HepG2 (cell line): ENCODE data around the gene HTRA3. TPM values are rescaled to one million over a fixed set of nuclear protein-coding genes. Genes with fewer than 3 reads are reported as not detected.

Source experiments
- ATAC-seq: fragments of 200-7000 bp; cut with Tn5 transposase; 3 replicates; pipeline ENCODE4 v1.9.1; 2020; ENCODE audit warnings: mild to moderate bottlenecking, moderate library complexity
- BruUV-seq: library from RNA; stranded (reverse); fragments of 400-500 nt; replicated peaks from 2 replicates; lab custom pipeline; 2021; lab: Mats Ljungman, UMichigan
- CTCF ChIA-PET: fragments of 300-600 bp; formaldehyde crosslinking; extraction: SDS; loops from one replicate; lab custom pipeline; 2021; ENCODE audit warnings: low total read pairs, inconsistent platforms, low intra/inter-chr PET ratio; lab: Yijun Ruan, JAX
- POLR2A ChIA-PET: fragments of 350-600 bp; sonication (Branson Sonifier 250); formaldehyde crosslinking; loops from one replicate; lab custom pipeline; 2020; ENCODE audit warnings: antibody characterized with exemption, inconsistent platforms; lab: Yijun Ruan, JAX
- DNase-seq: peaks from one replicate; pipeline ENCODE4 v3.0.0-alpha.2; 2015; ENCODE audit warnings: low spot score
- FAIRE-seq: peaks from 3 replicates; lab custom pipeline; 2011; peaks lifted over from hg19 to GRCh38; lab: Jason Lieb, UNC
- H2AFZ ChIP-seq: one replicate; pipeline ENCODE4 v1.6.1; 2011; ENCODE audit warnings: low read length, inconsistent platforms
- H3K27ac ChIP-seq: fragments of 300-600 bp; 3 replicates; pipeline ENCODE4 v1.8.0; 2011; ENCODE audit warnings: mixed run types, mild to moderate bottlenecking, mixed read lengths, low read length, inconsistent platforms; ENCODE audit not compliant: insufficient read depth; ENCODE audit errors: extremely low read length
- H3K27me3 ChIP-seq, 2 experiments: fragments of 200-600 bp in 1 of 2; 2 replicates in 1 of 2; 3 replicates in 1 of 2; pipeline versions ENCODE4 v1.6.0 to v1.8.0; 2011; ENCODE audit warnings: low read length in 2 of 2, mild to moderate bottlenecking in 2 of 2, moderate library complexity in 2 of 2, inconsistent platforms in 1 of 2; ENCODE audit not compliant: insufficient read depth in 2 of 2, control insufficient read depth in 1 of 2
- H3K36me3 ChIP-seq, 2 experiments: fragments of 200-600 bp in 1 of 2; replicated peaks in 1 of 2; 2 replicates in 1 of 2; 3 replicates in 1 of 2; pipeline versions ENCODE4 v1.5.1 to v1.8.0; 2011; ENCODE audit warnings: low read length in 2 of 2, inconsistent platforms in 1 of 2; ENCODE audit not compliant: insufficient read depth in 2 of 2, control insufficient read depth in 1 of 2
- H3K4me1 ChIP-seq: 2 replicates; pipeline ENCODE4 v1.5.1; 2012; ENCODE audit warnings: low read length, inconsistent platforms; ENCODE audit not compliant: insufficient read depth
- H3K4me2 ChIP-seq: 2 replicates; pipeline ENCODE4 v1.6.0; 2011; ENCODE audit warnings: low read depth, low read length, inconsistent platforms
- H3K4me3 ChIP-seq, 3 experiments: fragments of 200-600 bp in 1 of 3; sonication (generic), shearing (Covaris generic) in 1 of 3; replicated peaks in 1 of 3; 2 replicates each; pipeline ENCODE4 v1.5.1; 2011 to 2016; ENCODE audit warnings: low read length in 3 of 3, inconsistent platforms in 2 of 3, low read depth in 2 of 3, mild to moderate bottlenecking in 2 of 3, control low read depth in 1 of 3, mixed read lengths in 1 of 3; ENCODE audit not compliant: insufficient read depth in 1 of 3
- H3K79me2 ChIP-seq: one replicate; pipeline ENCODE4 v1.6.1; 2011; ENCODE audit warnings: low read length, inconsistent platforms; ENCODE audit not compliant: insufficient read depth
- H3K9ac ChIP-seq: 2 replicates; pipeline ENCODE4 v1.6.0; 2011; ENCODE audit warnings: mild to moderate bottlenecking, low read depth, low read length, inconsistent platforms; ENCODE audit not compliant: insufficient read depth
- H3K9me3 ChIP-seq: 2 replicates; pipeline ENCODE4 v1.5.1; 2012; ENCODE audit warnings: mild to moderate bottlenecking, low read length
- H4K20me1 ChIP-seq: 2 replicates; pipeline ENCODE4 v1.6.0; 2011; ENCODE audit warnings: inconsistent platforms, mild to moderate bottlenecking, low read length, moderate library complexity; ENCODE audit not compliant: insufficient read depth
- ARHGAP35 ChIP-seq: sonication (generic); formaldehyde crosslinking; IDR thresholded peaks from 2 replicates; pipeline ENCODE4 v1.9.0; 2022; ENCODE audit warnings: mild to moderate bottlenecking, inconsistent platforms, moderate library complexity, missing genetic modification reagents, borderline replicate concordance
- BCL6 ChIP-seq: IDR thresholded peaks from 2 replicates; pipeline ENCODE4 v1.6.1; 2016; ENCODE audit warnings: missing genetic modification reagents, missing compliant biosample characterization
- HDAC2 ChIP-seq: sonication (generic); formaldehyde crosslinking; IDR thresholded peaks from 2 replicates; pipeline ENCODE4 v1.4.0; 2020; ENCODE audit warnings: missing genetic modification reagents
- NBN ChIP-seq: fragments of 450-650 bp; conservative IDR thresholded peaks from 2 replicates; pipeline ENCODE4 v1.6.1; 2017
- PRPF4 ChIP-seq: fragments of 200-400 bp; formaldehyde crosslinking; IDR thresholded peaks from 2 replicates; pipeline ENCODE4 v1.6.1; 2016; ENCODE audit warnings: low read length, low read depth; ENCODE audit not compliant: poor library complexity, severe bottlenecking
- ZNF101 ChIP-seq: sonication (generic); formaldehyde crosslinking; IDR thresholded peaks from 2 replicates; pipeline ENCODE4 v1.4.0; 2020; ENCODE audit warnings: mild to moderate bottlenecking, low read depth, missing genetic modification reagents, borderline replicate concordance
- ZNF17 ChIP-seq: sonication (generic); formaldehyde crosslinking; IDR thresholded peaks from 2 replicates; pipeline ENCODE4 v1.5.0; 2020; ENCODE audit warnings: mild to moderate bottlenecking, missing genetic modification reagents
- ZNF232 ChIP-seq: sonication (generic); formaldehyde crosslinking; IDR thresholded peaks from 2 replicates; pipeline ENCODE4 v1.4.0; 2020; ENCODE audit warnings: missing genetic modification reagents, borderline replicate concordance
- ZNF337 ChIP-seq: sonication (generic); formaldehyde crosslinking; IDR thresholded peaks from 2 replicates; pipeline ENCODE4 v1.5.1; 2020; ENCODE audit warnings: missing genetic modification reagents, low read depth, mild to moderate bottlenecking, borderline replicate concordance
- ZNF766 ChIP-seq: sonication (generic); formaldehyde crosslinking; IDR thresholded peaks from 2 replicates; pipeline ENCODE4 v1.5.0; 2020; ENCODE audit warnings: missing genetic modification reagents, borderline replicate concordance
- WGBS: methylation state at CpG from one replicate; pipeline ENCODE4 v1.1.6; 2017; ENCODE audit warnings: low lambda C conversion rate; 5-methylcytosine and 5-hydroxymethylcytosine counted together
- in situ Hi-C: cut with HindIII; loops from 2 replicates; pipeline ENCODE4 v1.10.0; 2017; ENCODE audit warnings: low pct_unique_long_range_greater_than_20kb; ENCODE audit not compliant: extremely low pct_ligation_motif_present
- intact Hi-C: fragments of 100-400 bp; cut with micrococcal nuclease; formaldehyde crosslinking; loops from one replicate; pipeline ENCODE4 v1.10.0; 2022; ENCODE audit not compliant: unreplicated experiment
- polyA plus RNA-seq, 8 experiments: library from polyadenylated mRNA; depleted of rRNA in 3 of 8; stranded (reverse) in 7 of 8; unstranded in 1 of 8; fragments of >200 nt; fragmentation: Illumina TruSeq in 4 of 8; extraction: Trizol in 4 of 8; gene quantifications; 2 replicates each; pipeline versions ENCODE4 v1.2.1 to v1.2.3, GENCODE V29; 2011 to 2016; ENCODE audit warnings: low read depth in 4 of 8, missing spikeins in 1 of 8, mixed read lengths in 1 of 8; ENCODE audit not compliant: insufficient read depth in 1 of 8
- total RNA-seq, 5 experiments: library from RNA; depleted of rRNA; stranded (reverse); fragments of >200 nt; fragmentation: Illumina TruSeq; extraction: Trizol; gene quantifications; 2 replicates each; pipeline ENCODE4 v1.2.3, GENCODE V29; 2016; ENCODE audit warnings: low read depth in 1 of 5
- TF ChIP-seq, protein P1 (sequence below): sonication (generic); formaldehyde crosslinking; IDR thresholded peaks from 2 replicates; pipeline ENCODE4 v1.8.0; 2022; ENCODE audit warnings: missing genetic modification reagents, mild to moderate bottlenecking, inconsistent platforms, borderline replicate concordance
- TF ChIP-seq, protein P2 (sequence below): sonication (generic); formaldehyde crosslinking; IDR thresholded peaks from 2 replicates; pipeline ENCODE4 v1.4.0; 2020; ENCODE audit warnings: missing genetic modification reagents, mild to moderate bottlenecking, borderline replicate concordance
- TF ChIP-seq, protein P3 (sequence below): sonication (generic); formaldehyde crosslinking; IDR thresholded peaks from 2 replicates; pipeline ENCODE4 v1.4.0; 2020; ENCODE audit warnings: mild to moderate bottlenecking, missing genetic modification reagents

Gene HTRA3
- total and polyA plus RNA-seq, 2 of the 13 experiments (the other 11 are each of a cell fraction or from before 2014, with no cell fraction given), result 0.17 TPM; not detected in 1

- TF ChIP-seq, protein P1, sequence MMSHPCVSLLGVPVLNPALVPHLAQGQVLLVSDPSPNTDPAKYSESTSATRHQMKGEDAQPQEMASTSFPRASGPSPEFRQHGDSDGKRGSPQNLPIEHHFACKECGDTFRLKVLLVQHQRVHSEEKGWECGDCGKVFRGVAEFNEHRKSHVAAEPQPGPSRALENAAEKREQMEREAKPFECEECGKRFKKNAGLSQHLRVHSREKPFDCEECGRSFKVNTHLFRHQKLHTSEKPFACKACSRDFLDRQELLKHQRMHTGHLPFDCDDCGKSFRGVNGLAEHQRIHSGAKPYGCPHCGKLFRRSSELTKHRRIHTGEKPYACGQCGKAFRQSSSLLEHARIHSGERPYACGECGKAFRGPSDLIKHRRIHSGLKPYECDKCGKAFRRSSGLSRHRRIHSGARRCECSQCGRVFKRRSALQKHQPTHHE (CRISPR knock-in tag), result no peak
- TF ChIP-seq, protein P2, sequence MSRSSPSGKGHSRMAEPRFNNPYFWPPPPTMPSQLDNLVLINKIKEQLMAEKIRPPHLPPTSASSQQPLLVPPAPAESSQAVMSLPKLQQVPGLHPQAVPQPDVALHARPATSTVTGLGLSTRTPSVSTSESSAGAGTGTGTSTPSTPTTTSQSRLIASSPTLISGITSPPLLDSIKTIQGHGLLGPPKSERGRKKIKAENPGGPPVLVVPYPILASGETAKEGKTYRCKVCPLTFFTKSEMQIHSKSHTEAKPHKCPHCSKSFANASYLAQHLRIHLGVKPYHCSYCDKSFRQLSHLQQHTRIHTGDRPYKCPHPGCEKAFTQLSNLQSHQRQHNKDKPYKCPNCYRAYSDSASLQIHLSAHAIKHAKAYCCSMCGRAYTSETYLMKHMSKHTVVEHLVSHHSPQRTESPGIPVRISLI, result no peak
- TF ChIP-seq, all 625 proteins: peak for 0
These were observed 21.1 kb downstream of the HTRA3 start (continued) for GRCh38 chr4:8290701-8290970.

GRCh38 chr4:8291036-8291682 lies 21.6 kb downstream of the HTRA3 start:
- WGBS, result 40% methylated on average over 1 of the region's 21 CpGs
- TF ChIP-seq ZNF17 (CRISPR knock-in tag), result no peak
- no peak for TF ChIP-seq ZNF232 (CRISPR knock-in tag)
- TF ChIP-seq, protein P3, sequence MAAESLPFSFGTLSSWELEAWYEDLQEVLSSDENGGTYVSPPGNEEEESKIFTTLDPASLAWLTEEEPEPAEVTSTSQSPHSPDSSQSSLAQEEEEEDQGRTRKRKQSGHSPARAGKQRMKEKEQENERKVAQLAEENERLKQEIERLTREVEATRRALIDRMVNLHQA (CRISPR knock-in tag), result no peak
- TF ChIP-seq ZNF101 (CRISPR knock-in tag), result no peak
- TF ChIP-seq NBN, result no peak
- no peak for TF ChIP-seq ARHGAP35 (CRISPR knock-in tag)
- no peak for TF ChIP-seq ZNF337 (CRISPR knock-in tag)
- TF ChIP-seq BCL6 (CRISPR knock-in tag), result no peak
- no peak for TF ChIP-seq HDAC2 (CRISPR knock-in tag)
- no peak for TF ChIP-seq ZNF766
- TF ChIP-seq PRPF4, result no peak
- Histone ChIP-seq H3K4me1 (no peaks in the 10 kb centered on the region), H3K79me2 (no peaks in the 10 kb centered on the region), H2AFZ (no peak overlapping the region), H3K27me3 (peaks cover 5 to 9% of the 10 kb centered on the region in 2 experiments; a peak in 2 of 5 replicates), H4K20me1 (no peaks in the 10 kb centered on the region; the same call in 1 of the 2 replicates), H3K27ac (no peak overlapping the region), H3K9me3 (no peaks in the 10 kb centered on the region), H3K4me3 (no peak overlapping the region), H3K4me2 (no peak overlapping the region), H3K36me3 (no peaks in the 10 kb centered on the region), H3K9ac (no peak overlapping the region)
- intact Hi-C loops, result no loop called here
- ATAC-seq, result no peak
- ChIA-PET CTCF (no interaction called here), POLR2A (no interaction called here)
- no peak for FAIRE-seq
- BruUV-seq, result no TSS peak
- in situ Hi-C loops, result no loop called here
- DNase-seq, result no peak
